ENCODE data around the gene RAI1. TPM values are rescaled to one million over a fixed set of nuclear protein-coding genes. Genes with fewer than 3 reads are reported as not detected.

RAI1 gene
- total and polyA plus RNA-seq, 2 of the 8 experiments (the other 6 are each of a cell fraction or from before 2014, with no cell fraction given) = 0.39 to 1.2 TPM

- no peak for TF ChIP-seq TEAD4 (IDR thresholded peaks at IDR 0.05; ENCODE audit: low read depth, low read length)
- no peak for TF ChIP-seq MAFK (IDR thresholded peaks at IDR 0.05; ENCODE audit: low read depth, low read length)
- TF ChIP-seq MAX (IDR thresholded peaks at IDR 0.05) = no peak
- no peak for TF ChIP-seq SP1 (IDR thresholded peaks at IDR 0.05; ENCODE audit: low read depth, low read length)
- TF ChIP-seq NANOG (IDR thresholded peaks at IDR 0.05; ENCODE audit: insufficient read depth, low read depth, low read length, poor library complexity, severe bottlenecking) = no peak
- TF ChIP-seq TCF12 (IDR thresholded peaks at IDR 0.05; ENCODE audit: low read depth, low read length) = peak; percentile 66; the same call in 1 of the 2 replicates
- peak; percentile 31; the same call in 1 of the 2 replicates for TF ChIP-seq SUZ12 (IDR thresholded peaks at IDR 0.05; ENCODE audit: low read length)
- TF ChIP-seq GTF2F1 (IDR thresholded peaks at IDR 0.05; ENCODE audit: borderline replicate concordance, low read depth, low read length) = no peak
- no peak for TF ChIP-seq JUND (IDR thresholded peaks at IDR 0.05; ENCODE audit: low read length)
- TF ChIP-seq CBX8 (IDR thresholded peaks at IDR 0.05; ENCODE audit: borderline replicate concordance, low read depth, low read length) = no peak
- TF ChIP-seq POU5F1 (IDR thresholded peaks at IDR 0.05; ENCODE audit: low read depth, low read length) = no peak
- peak in 1 of 2 experiments; percentile 22; a peak in 1 of 4 replicates for TF ChIP-seq SIN3A (conservative IDR thresholded peaks at IDR 0.05 in 1 of 2, IDR thresholded peaks at IDR 0.05 in 1 of 2; ENCODE audit: low read depth in 1 of 2, low read length in 2 of 2)
- TF ChIP-seq SIRT6 (IDR thresholded peaks at IDR 0.05; ENCODE audit: low read length) = no peak
- TF ChIP-seq CBX5 (IDR thresholded peaks at IDR 0.05; ENCODE audit: low read depth, low read length) = no peak
- no peak for TF ChIP-seq ATF2 (IDR thresholded peaks at IDR 0.05; ENCODE audit: low read length)
- TF ChIP-seq FOSL1 (IDR thresholded peaks at IDR 0.05; ENCODE audit: insufficient read depth, low read depth, low read length) = no peak
- no peak for TF ChIP-seq BCL11A (IDR thresholded peaks at IDR 0.05; ENCODE audit: low read depth in 2 of 2, low read length in 2 of 2)
Observed at GRCh38 chr17:17783116-17783824, 102.0 kb downstream of the RAI1 start (continued).

Data from H1 (cell line).